HepG2 (cell line): ENCODE data around the gene ADAMTS12. TPM values are rescaled to one million over a fixed set of nuclear protein-coding genes. Genes with fewer than 3 reads are reported as not detected.

Source experiments
- ATAC-seq: fragments of 200-7000 bp; cut with Tn5 transposase; 3 replicates; pipeline ENCODE4 v1.9.1; 2020; ENCODE audit warnings: mild to moderate bottlenecking, moderate library complexity
- BruUV-seq: library from RNA; stranded (reverse); fragments of 400-500 nt; replicated peaks from 2 replicates; lab custom pipeline; 2021; lab: Mats Ljungman, UMichigan
- CTCF ChIA-PET: fragments of 300-600 bp; formaldehyde crosslinking; extraction: SDS; loops from one replicate; lab custom pipeline; 2021; ENCODE audit warnings: low total read pairs, inconsistent platforms, low intra/inter-chr PET ratio; lab: Yijun Ruan, JAX
- POLR2A ChIA-PET: fragments of 350-600 bp; sonication (Branson Sonifier 250); formaldehyde crosslinking; loops from one replicate; lab custom pipeline; 2020; ENCODE audit warnings: antibody characterized with exemption, inconsistent platforms; lab: Yijun Ruan, JAX
- DNase-seq: peaks from one replicate; pipeline ENCODE4 v3.0.0-alpha.2; 2015; ENCODE audit warnings: low spot score
- FAIRE-seq: peaks from 3 replicates; lab custom pipeline; 2011; peaks lifted over from hg19 to GRCh38; lab: Jason Lieb, UNC
- H2AFZ ChIP-seq: one replicate; pipeline ENCODE4 v1.6.1; 2011; ENCODE audit warnings: low read length, inconsistent platforms
- H3K27ac ChIP-seq: fragments of 300-600 bp; 3 replicates; pipeline ENCODE4 v1.8.0; 2011; ENCODE audit warnings: mixed run types, mild to moderate bottlenecking, mixed read lengths, low read length, inconsistent platforms; ENCODE audit not compliant: insufficient read depth; ENCODE audit errors: extremely low read length
- H3K27me3 ChIP-seq, 2 experiments: fragments of 200-600 bp in 1 of 2; 2 replicates in 1 of 2; 3 replicates in 1 of 2; pipeline versions ENCODE4 v1.6.0 to v1.8.0; 2011; ENCODE audit warnings: low read length in 2 of 2, mild to moderate bottlenecking in 2 of 2, moderate library complexity in 2 of 2, inconsistent platforms in 1 of 2; ENCODE audit not compliant: insufficient read depth in 2 of 2, control insufficient read depth in 1 of 2
- H3K36me3 ChIP-seq, 2 experiments: fragments of 200-600 bp in 1 of 2; replicated peaks in 1 of 2; 2 replicates in 1 of 2; 3 replicates in 1 of 2; pipeline versions ENCODE4 v1.5.1 to v1.8.0; 2011; ENCODE audit warnings: low read length in 2 of 2, inconsistent platforms in 1 of 2; ENCODE audit not compliant: insufficient read depth in 2 of 2, control insufficient read depth in 1 of 2
- H3K4me1 ChIP-seq: 2 replicates; pipeline ENCODE4 v1.5.1; 2012; ENCODE audit warnings: low read length, inconsistent platforms; ENCODE audit not compliant: insufficient read depth
- H3K4me2 ChIP-seq: 2 replicates; pipeline ENCODE4 v1.6.0; 2011; ENCODE audit warnings: low read depth, low read length, inconsistent platforms
- H3K4me3 ChIP-seq, 3 experiments: fragments of 200-600 bp in 1 of 3; sonication (generic), shearing (Covaris generic) in 1 of 3; replicated peaks in 1 of 3; 2 replicates each; pipeline ENCODE4 v1.5.1; 2011 to 2016; ENCODE audit warnings: low read length in 3 of 3, inconsistent platforms in 2 of 3, low read depth in 2 of 3, mild to moderate bottlenecking in 2 of 3, control low read depth in 1 of 3, mixed read lengths in 1 of 3; ENCODE audit not compliant: insufficient read depth in 1 of 3
- H3K79me2 ChIP-seq: one replicate; pipeline ENCODE4 v1.6.1; 2011; ENCODE audit warnings: low read length, inconsistent platforms; ENCODE audit not compliant: insufficient read depth
- H3K9ac ChIP-seq: 2 replicates; pipeline ENCODE4 v1.6.0; 2011; ENCODE audit warnings: mild to moderate bottlenecking, low read depth, low read length, inconsistent platforms; ENCODE audit not compliant: insufficient read depth
- H3K9me3 ChIP-seq: 2 replicates; pipeline ENCODE4 v1.5.1; 2012; ENCODE audit warnings: mild to moderate bottlenecking, low read length
- H4K20me1 ChIP-seq: 2 replicates; pipeline ENCODE4 v1.6.0; 2011; ENCODE audit warnings: inconsistent platforms, mild to moderate bottlenecking, low read length, moderate library complexity; ENCODE audit not compliant: insufficient read depth
- CBFB ChIP-seq: sonication (generic); formaldehyde crosslinking; IDR thresholded peaks from 2 replicates; pipeline ENCODE4 v1.4.0; 2020; ENCODE audit warnings: missing genetic modification reagents
- DNMT3B ChIP-seq: conservative IDR thresholded peaks from 2 replicates; pipeline ENCODE4 v1.6.1; 2016; ENCODE audit warnings: missing biosample characterization, control low read depth
- DRAP1 ChIP-seq: IDR thresholded peaks from 2 replicates; pipeline ENCODE4 v1.6.1; 2016; ENCODE audit warnings: missing genetic modification reagents, missing compliant biosample characterization
- GATAD1 ChIP-seq: IDR thresholded peaks from 2 replicates; pipeline ENCODE4 v1.6.1; 2016; ENCODE audit warnings: missing genetic modification reagents, missing compliant biosample characterization
- HINFP ChIP-seq: sonication (generic); formaldehyde crosslinking; IDR thresholded peaks from 2 replicates; pipeline ENCODE4 v1.4.0; 2020; ENCODE audit warnings: low read depth, mild to moderate bottlenecking, missing genetic modification reagents
- KAT7 ChIP-seq: IDR thresholded peaks from 2 replicates; pipeline ENCODE4 v1.6.1; 2018; ENCODE audit warnings: borderline replicate concordance, missing compliant biosample characterization
- MBNL3 ChIP-seq: fragments of 250-450 bp; sonication (Bioruptor Pico); conservative IDR thresholded peaks from 2 replicates; pipeline ENCODE4 v1.8.0; 2022; ENCODE audit warnings: mild to moderate bottlenecking, inconsistent platforms
- MYC ChIP-seq: sonication (generic); formaldehyde crosslinking; IDR thresholded peaks from 2 replicates; pipeline ENCODE4 v1.9.0; 2021; ENCODE audit warnings: missing genetic modification reagents, borderline replicate concordance
- RXRA ChIP-seq: sonication (generic); formaldehyde crosslinking; IDR thresholded peaks from 2 replicates; pipeline ENCODE4 v1.5.1; 2020; ENCODE audit warnings: missing genetic modification reagents
- SETDB1 ChIP-seq: sonication (generic); formaldehyde crosslinking; IDR thresholded peaks from 2 replicates; pipeline ENCODE4 v1.5.1; 2020; ENCODE audit warnings: missing genetic modification reagents, mild to moderate bottlenecking, borderline replicate concordance
- STAT5B ChIP-seq: sonication (generic); formaldehyde crosslinking; IDR thresholded peaks from 2 replicates; pipeline ENCODE4 v1.4.0; 2020; ENCODE audit warnings: missing genetic modification reagents
- SYNCRIP ChIP-seq: fragments of 200-400 bp; formaldehyde crosslinking; IDR thresholded peaks from 2 replicates; pipeline ENCODE4 v1.6.1; 2018; ENCODE audit warnings: mild to moderate bottlenecking, low read depth, low read length; ENCODE audit not compliant: insufficient read depth
- ZBTB44 ChIP-seq: sonication (generic); formaldehyde crosslinking; IDR thresholded peaks from 2 replicates; pipeline ENCODE4 v1.4.0; 2020; ENCODE audit warnings: missing genetic modification reagents
- ZNF550 ChIP-seq: sonication (generic); formaldehyde crosslinking; IDR thresholded peaks from 2 replicates; pipeline ENCODE4 v1.4.0; 2020; ENCODE audit warnings: mild to moderate bottlenecking, missing genetic modification reagents, borderline replicate concordance
- WGBS: methylation state at CpG from one replicate; pipeline ENCODE4 v1.1.6; 2017; ENCODE audit warnings: low lambda C conversion rate; 5-methylcytosine and 5-hydroxymethylcytosine counted together
- in situ Hi-C: cut with HindIII; loops from 2 replicates; pipeline ENCODE4 v1.10.0; 2017; ENCODE audit warnings: low pct_unique_long_range_greater_than_20kb; ENCODE audit not compliant: extremely low pct_ligation_motif_present
- intact Hi-C: fragments of 100-400 bp; cut with micrococcal nuclease; formaldehyde crosslinking; loops from one replicate; pipeline ENCODE4 v1.10.0; 2022; ENCODE audit not compliant: unreplicated experiment
- polyA plus RNA-seq, 8 experiments: library from polyadenylated mRNA; depleted of rRNA in 3 of 8; stranded (reverse) in 7 of 8; unstranded in 1 of 8; fragments of >200 nt; fragmentation: Illumina TruSeq in 4 of 8; extraction: Trizol in 4 of 8; gene quantifications; 2 replicates each; pipeline versions ENCODE4 v1.2.1 to v1.2.3, GENCODE V29; 2011 to 2016; ENCODE audit warnings: low read depth in 4 of 8, missing spikeins in 1 of 8, mixed read lengths in 1 of 8; ENCODE audit not compliant: insufficient read depth in 1 of 8
- total RNA-seq, 5 experiments: library from RNA; depleted of rRNA; stranded (reverse); fragments of >200 nt; fragmentation: Illumina TruSeq; extraction: Trizol; gene quantifications; 2 replicates each; pipeline ENCODE4 v1.2.3, GENCODE V29; 2016; ENCODE audit warnings: low read depth in 1 of 5
- TF ChIP-seq, protein P1 (sequence below): sonication (generic); formaldehyde crosslinking; IDR thresholded peaks from 2 replicates; pipeline ENCODE4 v1.4.0; 2020; ENCODE audit warnings: mild to moderate bottlenecking, missing genetic modification reagents
- TF ChIP-seq, protein P2 (sequence below): sonication (generic); formaldehyde crosslinking; IDR thresholded peaks from 2 replicates; pipeline ENCODE4 v1.4.0; 2020; ENCODE audit warnings: missing genetic modification reagents

Gene ADAMTS12
- total and polyA plus RNA-seq, 2 of the 13 experiments (the other 11 are each of a cell fraction or from before 2014, with no cell fraction given) = 0.03 TPM; not detected in 1

DNA sequence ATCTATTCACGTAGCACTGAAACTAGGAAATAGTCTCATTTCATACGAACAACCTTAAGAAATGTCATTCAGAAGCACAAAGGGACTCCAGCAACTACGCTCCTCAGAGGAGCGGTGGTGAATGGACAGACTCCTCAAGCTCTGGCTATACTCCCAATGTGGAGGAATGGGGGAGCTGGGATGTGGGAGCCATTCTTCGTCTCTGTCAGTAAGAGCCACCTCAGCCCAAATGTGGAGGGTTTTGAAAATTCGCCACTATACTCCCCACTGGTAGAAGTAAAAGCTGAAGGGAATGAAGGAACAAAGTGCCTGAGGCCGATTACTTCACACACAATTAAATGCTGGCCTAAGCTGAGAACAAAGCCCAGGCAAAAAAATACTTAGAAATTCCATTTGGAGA lies 96.3 kb downstream of the ADAMTS12 start (continued):
- TF ChIP-seq STAT5B (no peak), ZBTB44 (CRISPR knock-in tag) (no peak), CBFB (CRISPR knock-in tag) (no peak), HINFP (CRISPR knock-in tag) (no peak), GATAD1 (CRISPR knock-in tag) (no peak), MYC (no peak)
- TF ChIP-seq, all 625 proteins: peak for 0

DNA sequence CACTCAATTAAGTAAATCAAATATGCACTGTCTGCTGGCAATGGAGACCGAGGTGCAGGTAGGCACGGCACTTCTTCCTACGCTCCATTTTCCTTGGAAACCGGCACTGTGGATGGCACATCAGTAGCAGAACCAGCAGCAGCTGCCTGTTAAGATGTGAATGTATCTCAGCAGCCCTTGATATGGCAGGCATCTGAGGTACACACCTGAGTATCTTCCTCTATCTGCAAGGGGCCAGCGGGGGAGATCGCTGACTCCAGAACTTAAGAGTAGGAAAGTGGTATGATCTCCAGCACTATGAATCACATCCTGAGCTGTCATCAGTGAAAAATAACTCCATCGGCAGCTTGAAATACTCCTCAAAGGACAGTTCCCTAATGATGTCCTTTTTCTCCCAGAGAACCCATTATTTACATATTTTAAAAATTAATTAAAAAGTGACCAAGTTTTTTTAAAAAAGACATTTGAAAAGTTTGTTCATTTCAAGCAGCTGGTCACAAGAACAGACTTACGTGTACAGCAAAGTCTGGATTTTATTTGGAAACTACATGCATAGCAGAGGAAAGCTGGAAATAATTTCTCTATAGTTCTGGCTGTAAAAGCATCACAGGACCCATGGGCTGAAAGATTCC lies 97.1 kb downstream of the ADAMTS12 start:
- no peaks in the 10 kb centered on the region for H3K36me3 ChIP-seq
- no peak for ATAC-seq
- 0 out of 5 replicates have a peak, but pooled peaks cover 0 to 4% of the 10 kb centered on the region in 2 experiments for H3K27me3 ChIP-seq
- H3K9ac ChIP-seq = no peak overlapping the region
- H3K4me1 ChIP-seq = no peaks in the 10 kb centered on the region
- POLR2A ChIA-PET = no interaction called here
- H3K79me2 ChIP-seq = no peaks in the 10 kb centered on the region
- DNase-seq = no peak
- intact Hi-C loops (no loop called here), in situ Hi-C loops (no loop called here)
- no TSS peak for BruUV-seq
- whole genome bisulfite sequencing = 71% methylated on average over 8 of the region's 8 CpGs
- no peaks in the 10 kb centered on the region for H3K9me3 ChIP-seq
- H3K4me2 ChIP-seq = no peak overlapping the region
- no peaks in the 10 kb centered on the region for H4K20me1 ChIP-seq
- no peak overlapping the region for H2AFZ ChIP-seq
- H3K4me3 ChIP-seq = no peak overlapping the region
- CTCF ChIA-PET = no interaction called here
- no peak overlapping the region for H3K27ac ChIP-seq
- FAIRE-seq = no peak
- TF ChIP-seq SETDB1 (CRISPR knock-in tag) (no peak), RXRA (no peak), DRAP1 (no peak), DNMT3B (no peak), MBNL3 (CRISPR knock-in tag) (no peak), KAT7 (CRISPR knock-in tag) (no peak), SYNCRIP (no peak), ZNF550 (no peak)
- TF ChIP-seq, protein P1, sequence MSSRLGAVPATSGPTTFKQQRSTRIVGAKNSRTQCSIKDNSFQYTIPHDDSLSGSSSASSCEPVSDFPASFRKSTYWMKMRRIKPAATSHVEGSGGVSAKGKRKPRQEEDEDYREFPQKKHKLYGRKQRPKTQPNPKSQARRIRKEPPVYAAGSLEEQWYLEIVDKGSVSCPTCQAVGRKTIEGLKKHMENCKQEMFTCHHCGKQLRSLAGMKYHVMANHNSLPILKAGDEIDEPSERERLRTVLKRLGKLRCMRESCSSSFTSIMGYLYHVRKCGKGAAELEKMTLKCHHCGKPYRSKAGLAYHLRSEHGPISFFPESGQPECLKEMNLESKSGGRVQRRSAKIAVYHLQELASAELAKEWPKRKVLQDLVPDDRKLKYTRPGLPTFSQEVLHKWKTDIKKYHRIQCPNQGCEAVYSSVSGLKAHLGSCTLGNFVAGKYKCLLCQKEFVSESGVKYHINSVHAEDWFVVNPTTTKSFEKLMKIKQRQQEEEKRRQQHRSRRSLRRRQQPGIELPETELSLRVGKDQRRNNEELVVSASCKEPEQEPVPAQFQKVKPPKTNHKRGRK (CRISPR knock-in tag) = no peak
- TF ChIP-seq, protein P2, sequence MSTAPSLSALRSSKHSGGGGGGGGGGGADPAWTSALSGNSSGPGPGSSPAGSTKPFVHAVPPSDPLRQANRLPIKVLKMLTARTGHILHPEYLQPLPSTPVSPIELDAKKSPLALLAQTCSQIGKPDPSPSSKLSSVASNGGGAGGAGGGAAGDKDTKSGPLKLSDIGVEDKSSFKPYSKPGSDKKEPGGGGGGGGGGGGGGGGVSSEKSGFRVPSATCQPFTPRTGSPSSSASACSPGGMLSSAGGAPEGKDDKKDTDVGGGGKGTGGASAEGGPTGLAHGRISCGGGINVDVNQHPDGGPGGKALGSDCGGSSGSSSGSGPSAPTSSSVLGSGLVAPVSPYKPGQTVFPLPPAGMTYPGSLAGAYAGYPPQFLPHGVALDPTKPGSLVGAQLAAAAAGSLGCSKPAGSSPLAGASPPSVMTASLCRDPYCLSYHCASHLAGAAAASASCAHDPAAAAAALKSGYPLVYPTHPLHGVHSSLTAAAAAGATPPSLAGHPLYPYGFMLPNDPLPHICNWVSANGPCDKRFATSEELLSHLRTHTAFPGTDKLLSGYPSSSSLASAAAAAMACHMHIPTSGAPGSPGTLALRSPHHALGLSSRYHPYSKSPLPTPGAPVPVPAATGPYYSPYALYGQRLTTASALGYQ = no peak
